Skin of body (tissue), 2 donors: ENCODE data around the gene POFUT2. TPM values are rescaled to one million over a fixed set of nuclear protein-coding genes. Genes with fewer than 3 reads are reported as not detected.

Source experiments
- DNase-seq: peaks from one replicate; lab custom pipeline; 2025; lab: John Stamatoyannopoulos, UW
- total RNA-seq: library from RNA; depleted of rRNA; stranded (reverse); fragments of >200 nt; gene quantifications from one replicate; pipeline ENCODE4 v1.2.3, GENCODE V29; 2014

The POFUT2 gene, protein sequence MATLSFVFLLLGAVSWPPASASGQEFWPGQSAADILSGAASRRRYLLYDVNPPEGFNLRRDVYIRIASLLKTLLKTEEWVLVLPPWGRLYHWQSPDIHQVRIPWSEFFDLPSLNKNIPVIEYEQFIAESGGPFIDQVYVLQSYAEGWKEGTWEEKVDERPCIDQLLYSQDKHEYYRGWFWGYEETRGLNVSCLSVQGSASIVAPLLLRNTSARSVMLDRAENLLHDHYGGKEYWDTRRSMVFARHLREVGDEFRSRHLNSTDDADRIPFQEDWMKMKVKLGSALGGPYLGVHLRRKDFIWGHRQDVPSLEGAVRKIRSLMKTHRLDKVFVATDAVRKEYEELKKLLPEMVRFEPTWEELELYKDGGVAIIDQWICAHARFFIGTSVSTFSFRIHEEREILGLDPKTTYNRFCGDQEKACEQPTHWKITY
- total RNA-seq: 31.3 TPM

DNA sequence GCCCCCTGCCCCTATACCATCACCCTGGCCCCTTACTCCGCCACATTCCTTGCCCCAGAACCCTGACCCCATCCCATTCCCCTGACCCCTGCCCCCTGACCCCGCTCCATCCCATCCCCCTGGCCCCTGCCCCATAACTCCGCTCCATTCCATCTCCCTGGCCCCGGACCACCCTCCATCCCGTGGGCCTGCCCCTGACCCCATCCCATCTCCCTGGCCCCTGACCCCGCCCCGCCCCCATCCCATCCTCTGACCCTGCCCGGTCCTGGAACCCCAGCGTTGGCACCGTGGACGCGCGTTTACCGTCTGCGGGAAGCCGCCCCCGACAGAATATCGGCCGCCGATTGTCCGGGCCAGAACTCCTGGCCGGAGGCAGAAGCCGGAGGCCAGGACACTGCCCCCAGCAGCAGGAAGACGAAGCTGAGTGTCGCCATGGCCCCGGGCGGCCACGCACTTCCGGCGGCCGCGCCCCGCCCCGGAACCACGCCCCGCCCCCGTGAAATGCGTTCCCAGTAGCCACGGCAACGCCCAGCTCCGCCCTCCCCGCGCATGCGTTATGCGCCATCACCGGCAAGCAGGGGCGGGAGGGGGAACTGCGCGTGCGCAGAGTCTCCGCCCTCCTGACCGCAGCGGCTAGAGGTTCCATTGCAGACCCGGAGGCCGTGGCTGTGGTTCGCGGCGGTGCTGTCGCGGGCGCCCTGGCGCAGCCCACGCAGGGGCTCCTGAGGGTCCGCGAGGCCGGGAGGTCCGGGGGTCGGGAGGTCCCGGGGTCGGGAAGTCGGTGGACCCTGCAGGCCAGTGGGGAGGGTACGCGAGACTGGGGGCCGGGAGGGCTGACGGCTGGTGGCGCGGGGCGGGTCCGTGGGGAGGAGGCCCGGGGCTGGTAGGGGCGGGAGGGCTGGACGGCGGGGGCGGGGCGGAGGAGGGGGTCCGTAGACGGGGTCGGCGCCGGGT is at the start of gene POFUT2:
TSS of gene POFUT2 (minus strand) at position 458 of the 954 bp plus-strand sequence. CDS start at position 434, 24 bp downstream.
- peak; percentile 93 for DNase-seq

DNA sequence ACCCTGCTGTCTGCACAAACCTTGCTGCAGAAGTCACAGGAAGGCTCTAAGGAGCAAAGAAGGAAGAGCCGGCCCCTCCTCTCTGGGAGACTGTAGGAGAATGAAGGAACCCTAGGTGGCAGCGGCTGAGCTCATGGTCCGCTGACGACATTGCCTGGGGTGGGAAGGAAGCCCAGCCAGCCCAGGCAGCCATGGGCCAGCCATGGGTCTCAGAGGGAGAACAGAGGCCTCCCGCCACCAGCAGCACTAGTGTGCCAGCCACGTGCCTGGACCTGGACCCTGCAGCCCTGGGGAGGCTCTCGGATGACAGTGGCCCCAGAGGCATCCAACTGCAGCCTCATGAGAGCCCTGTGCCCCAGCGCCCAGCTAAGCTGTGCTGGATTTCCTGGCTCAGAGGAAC is 49.2 kb upstream of the POFUT2 start:
- DNase-seq: no peak

DNA sequence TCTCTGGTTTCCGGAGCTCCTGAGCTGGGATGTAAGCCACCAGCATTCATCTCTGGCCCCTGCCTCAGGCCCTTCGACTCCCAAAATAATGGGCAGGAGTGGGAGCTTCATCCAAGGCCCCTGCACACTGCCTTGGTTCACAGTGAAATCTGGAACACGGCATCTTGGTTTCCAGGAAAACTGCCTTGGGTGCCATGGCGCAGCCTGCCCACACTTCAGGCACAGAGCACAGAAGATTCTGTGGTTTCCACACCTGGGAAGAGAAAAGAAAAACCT is 48.8 kb upstream of the POFUT2 start:
- DNase-seq: no peak

DNA sequence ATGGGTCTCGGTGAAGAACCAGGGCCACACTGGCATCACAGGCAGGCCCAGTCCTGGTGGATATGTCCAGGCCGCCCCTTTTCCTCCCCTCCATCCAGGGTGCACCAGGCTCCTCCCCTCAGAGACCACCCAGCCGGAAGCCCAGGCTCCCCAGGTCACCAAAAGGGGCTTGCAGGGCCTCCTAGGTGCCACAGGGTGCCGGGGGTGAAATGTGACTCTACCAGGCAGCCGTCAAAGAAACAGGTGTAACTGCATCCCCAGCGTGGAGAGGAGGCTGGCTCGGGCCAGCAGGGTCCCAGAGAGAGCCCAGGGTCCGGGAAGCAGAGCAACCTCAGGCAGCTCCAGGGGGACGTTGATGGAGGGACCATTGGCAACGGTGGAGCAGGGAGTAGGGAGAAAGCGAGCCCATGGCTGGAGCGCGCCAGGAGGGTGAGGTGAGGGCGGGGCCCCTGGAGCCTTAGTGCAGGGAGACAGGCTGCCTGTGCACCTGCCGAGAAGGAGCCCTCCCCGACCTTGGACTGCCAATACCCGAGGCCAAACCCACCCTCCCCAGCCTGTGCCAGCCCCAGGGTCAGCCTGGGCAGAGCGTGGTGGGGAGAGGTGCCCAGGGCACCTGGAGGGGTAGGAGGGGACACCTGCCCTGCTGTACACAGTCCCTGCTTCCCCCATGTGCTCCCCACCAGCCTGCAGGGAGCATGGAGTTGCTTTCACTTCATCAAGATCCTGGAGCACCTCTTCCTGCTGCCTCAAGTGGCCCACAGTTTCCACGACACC is 48.3 kb upstream of the POFUT2 start:
- DNase-seq: no peak

- DNase-seq: no peak
Observed at GRCh38 chr21:45335151-45335760, 47.6 kb upstream of the POFUT2 start.

- no peak for DNase-seq
Observed at GRCh38 chr21:45334591-45335081, 46.9 kb upstream of the POFUT2 start.

GRCh38 chr21:45334134-45334533 is 46.4 kb upstream of the POFUT2 start:
- DNase-seq: no peak

DNA sequence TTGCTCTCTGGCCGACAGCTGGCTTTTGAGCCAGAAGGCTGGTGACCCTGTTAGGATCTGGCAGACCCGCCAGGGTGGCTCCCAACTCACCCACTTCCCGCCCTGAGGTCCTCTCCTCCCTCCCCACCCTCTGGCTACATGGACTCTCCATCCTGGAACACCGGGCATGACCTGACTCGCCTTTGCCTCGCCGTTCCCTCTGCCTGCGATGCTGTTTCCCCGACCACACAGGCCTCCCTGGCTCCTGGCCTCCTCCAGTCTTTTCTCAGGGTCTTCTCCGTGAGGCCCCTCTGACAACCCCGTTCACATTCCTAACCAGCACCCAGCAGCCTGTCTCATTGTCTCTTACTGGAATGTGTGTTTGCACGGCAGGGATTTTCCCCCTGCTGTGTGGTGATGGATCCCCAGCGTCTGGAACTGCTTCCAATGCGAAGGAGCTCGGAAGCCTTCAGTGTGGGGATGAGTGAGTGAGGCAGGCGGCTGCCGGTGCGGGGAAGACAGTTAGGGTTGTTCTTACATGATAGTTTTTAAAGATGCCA is 46.0 kb upstream of the POFUT2 start:
- DNase-seq: no peak

GRCh38 chr21:45332981-45333582 is 45.4 kb upstream of the POFUT2 start:
- no peak for DNase-seq

DNA sequence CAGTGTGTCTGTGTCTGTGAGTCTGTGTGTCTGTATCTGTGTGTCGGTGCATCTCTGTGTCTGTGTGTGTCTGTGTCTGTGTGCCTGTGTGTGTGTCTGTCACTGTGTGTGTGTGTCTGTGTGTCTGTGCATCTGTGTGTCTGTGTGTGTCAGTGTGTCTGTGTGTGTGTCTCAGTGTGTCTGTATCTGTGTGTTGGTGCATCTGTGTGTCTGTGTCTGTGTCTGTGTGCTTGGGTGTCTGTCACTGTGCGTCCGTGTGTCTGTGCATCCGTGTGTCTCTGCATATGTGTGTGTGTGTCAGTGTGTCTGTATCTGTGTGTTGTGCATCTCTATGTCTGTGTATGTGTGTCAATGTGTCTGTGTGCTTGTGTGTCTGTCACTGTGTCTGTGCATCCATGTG is 44.7 kb upstream of the POFUT2 start:
- no peak for DNase-seq

DNA sequence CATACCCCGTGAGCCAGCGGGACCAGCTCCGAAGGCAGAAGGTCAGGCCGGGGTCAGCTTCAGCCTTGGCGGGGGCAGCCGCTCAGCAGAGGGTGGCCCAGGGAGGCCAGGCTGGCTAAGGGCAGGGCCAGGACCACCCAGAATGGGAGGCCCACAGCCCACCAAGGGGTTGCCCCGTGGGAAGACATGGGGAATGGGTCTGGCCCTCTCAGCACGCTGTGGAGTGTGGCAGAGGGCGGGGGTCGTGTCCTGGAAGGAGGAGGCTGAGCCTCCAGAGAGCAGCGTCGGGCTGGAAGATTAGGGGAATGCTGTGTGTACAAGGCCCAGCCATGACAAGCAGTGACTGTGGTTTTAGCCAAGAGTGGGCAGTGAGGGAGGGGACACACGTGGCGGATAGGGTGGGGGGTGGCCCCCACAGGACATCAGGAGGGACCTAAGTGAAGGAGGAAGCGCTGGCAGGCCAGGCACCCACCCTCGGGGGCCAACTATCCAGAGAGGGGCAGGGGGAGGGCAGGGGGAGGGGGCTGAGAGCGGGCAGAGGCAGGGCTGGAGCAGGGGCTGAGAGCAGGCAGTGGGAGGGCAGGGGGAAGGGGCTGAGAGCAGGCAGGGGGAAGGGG is 43.9 kb upstream of the POFUT2 start:
- DNase-seq: no peak

DNA sequence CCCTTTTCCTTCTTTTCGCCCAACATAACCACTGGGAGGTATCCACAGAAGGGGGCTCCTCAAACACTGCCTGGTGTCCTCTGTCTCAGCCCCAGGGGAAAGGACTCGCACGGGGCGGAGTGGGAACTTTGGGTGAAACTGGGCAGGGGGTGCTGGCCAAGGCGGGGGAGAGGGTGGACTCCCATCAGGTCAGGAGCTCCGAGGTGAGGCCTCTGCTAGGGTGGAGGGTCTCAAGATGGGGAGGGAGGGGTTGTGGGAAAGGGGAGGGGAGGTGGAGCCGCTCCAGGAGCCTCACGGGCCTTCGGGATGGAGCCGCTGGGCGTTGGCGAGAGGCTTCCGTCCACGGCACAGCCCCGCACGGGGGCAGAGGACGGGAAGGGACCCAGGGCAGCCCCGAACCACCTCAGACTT is 43.2 kb upstream of the POFUT2 start:
- no peak for DNase-seq

GRCh38 chr21:45330075-45330781 is 42.5 kb upstream of the POFUT2 start:
- DNase-seq: peak; percentile 63

GRCh38 chr21:45329261-45330074 is 41.8 kb upstream of the POFUT2 start:
- no peak for DNase-seq

GRCh38 chr21:45328198-45329091 is 40.8 kb upstream of the POFUT2 start:
- no peak for DNase-seq

DNA sequence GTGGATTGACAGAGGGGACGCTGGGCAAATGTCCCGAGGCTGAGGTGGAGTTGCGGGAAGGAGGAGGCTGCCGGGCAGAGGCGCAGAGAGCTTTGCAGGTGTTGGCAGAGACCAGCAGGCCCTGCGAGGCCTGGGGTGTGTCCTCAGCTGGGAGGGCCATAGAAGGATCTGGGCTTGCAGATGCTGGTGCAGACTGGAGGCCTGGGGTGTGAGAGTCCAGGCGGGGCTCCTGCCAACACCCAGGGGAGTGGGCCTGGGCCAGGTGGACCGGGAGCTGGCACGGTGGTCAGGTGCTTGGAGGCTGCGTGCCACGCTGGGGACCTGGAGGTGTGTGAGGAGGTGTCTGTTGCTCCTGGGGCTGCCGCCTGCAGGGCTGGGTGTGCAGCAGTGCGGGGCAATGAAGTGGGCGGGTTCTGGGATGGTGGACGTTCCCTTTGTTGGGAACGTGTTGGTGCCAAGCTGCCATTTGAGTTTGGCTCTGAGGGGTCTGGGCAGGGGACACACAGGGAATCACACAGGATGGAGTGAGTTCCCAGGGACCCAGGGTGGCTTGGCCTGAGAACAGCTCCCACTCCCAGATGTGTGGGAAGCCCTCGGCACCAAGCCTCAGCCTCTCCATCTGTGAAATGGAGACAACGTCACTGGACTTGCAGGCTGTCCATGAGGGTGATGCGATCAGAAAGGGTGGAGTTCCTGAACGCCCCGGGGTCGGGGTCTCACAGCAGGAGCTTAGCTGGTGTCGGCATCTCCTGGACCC is 39.9 kb upstream of the POFUT2 start:
- DNase-seq: no peak
